SH-SY5Y (cell line): ENCODE measurements around the gene GIGYF1.

ENCODE experiments used
- GATA2 ChIP-seq: IDR thresholded peaks from 2 replicates; pipeline ENCODE4 v1.6.1; 2011; ENCODE audit warnings: mild to moderate bottlenecking, low read depth, low read length
- GATA3 ChIP-seq: IDR thresholded peaks from 2 replicates; pipeline ENCODE4 v1.6.1; 2011; ENCODE audit warnings: low read depth, mild to moderate bottlenecking, low read length, moderate library complexity

GIGYF1 gene

DNA sequence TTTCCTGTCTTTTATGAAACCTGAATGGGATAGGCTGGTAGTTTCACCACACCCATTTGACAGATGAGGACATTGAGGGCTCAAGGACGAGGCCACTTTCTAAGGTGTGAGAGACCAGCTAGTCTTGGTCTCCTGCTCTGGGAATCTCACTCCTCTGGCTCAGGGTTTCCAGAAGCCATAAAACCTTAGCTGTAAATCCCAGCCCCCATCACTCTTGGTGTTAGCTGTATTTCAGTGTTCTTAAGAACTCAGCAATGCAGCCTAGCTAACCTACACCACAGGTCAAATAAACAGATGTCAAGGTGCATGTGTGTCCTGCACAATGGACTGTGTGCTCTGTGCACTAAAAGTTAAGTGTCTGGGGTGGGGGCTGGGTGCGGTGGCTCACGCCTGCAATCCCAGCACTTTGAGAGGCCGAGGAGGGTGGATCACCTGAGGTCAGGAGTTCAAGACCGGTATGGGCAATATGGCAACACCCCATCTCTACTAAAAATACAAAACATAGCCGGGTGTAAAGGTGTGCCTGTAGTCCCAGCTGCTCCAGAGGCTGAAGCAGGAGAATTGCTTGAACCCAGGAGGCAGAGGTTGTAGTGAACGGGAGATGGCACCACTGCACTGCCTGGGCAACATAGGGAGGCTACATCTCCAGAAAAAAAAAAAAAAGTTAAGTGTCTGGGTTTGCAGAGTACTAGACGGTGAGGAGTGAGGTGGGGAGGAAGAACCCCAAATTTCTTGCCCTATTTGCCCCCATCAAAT is 25.7 kb upstream of the GIGYF1 start:
- no peak for TF ChIP-seq GATA3
- no peak for TF ChIP-seq GATA2

- TF ChIP-seq GATA3 (no peak), GATA2 (no peak)
Measured at GRCh38 chr7:100714725-100715124, 20.7 kb upstream of the GIGYF1 start.

DNA sequence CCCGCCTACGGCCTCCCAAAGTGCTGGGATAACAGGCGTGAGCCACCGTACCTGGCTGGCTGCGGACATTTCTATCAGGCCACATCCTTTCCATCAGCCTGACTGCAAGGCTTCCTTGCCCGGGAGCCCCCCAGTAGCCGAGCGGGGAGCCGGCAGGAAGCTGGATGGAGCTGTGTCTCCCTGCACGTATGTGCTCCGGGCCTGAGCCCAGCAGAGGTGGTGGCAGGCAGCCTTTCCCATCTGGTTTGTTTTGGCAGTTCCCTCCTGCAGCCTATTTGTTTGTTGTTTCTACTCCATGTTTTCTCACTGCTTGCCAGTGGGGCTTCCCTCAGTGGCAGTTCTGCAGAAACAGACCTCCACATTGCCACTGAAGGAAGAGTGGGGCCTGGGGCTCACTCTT is 17.3 kb upstream of the GIGYF1 start:
- TF ChIP-seq GATA2 (no peak), GATA3 (no peak)

DNA sequence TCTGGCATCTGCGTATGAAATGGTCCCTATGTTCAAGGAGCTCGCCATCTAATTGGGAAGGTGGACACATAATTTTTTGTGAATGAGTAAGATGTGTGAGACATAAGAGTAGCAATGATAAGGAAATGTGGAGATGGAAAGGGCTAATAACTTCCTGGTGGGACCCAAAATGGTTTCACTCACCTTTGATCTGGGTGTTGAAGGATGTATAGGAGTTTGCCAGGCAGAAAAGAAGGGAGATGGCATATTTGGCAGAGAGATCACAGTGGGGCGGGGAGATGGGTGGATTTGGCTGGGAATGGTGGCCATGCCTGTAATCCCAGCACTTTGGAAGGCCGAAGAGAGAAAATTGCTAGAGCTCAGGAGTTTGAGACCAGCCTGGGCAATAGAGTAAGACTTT is 16.4 kb upstream of the GIGYF1 start:
- TF ChIP-seq GATA3, result no peak
- TF ChIP-seq GATA2, result no peak

- TF ChIP-seq GATA2, result no peak
- TF ChIP-seq GATA3, result no peak
Measured at GRCh38 chr7:100708395-100708794, 14.3 kb upstream of the GIGYF1 start.

GRCh38 chr7:100706672-100707311 is 12.7 kb upstream of the GIGYF1 start:
- TF ChIP-seq GATA2 (no peak), GATA3 (no peak)

DNA sequence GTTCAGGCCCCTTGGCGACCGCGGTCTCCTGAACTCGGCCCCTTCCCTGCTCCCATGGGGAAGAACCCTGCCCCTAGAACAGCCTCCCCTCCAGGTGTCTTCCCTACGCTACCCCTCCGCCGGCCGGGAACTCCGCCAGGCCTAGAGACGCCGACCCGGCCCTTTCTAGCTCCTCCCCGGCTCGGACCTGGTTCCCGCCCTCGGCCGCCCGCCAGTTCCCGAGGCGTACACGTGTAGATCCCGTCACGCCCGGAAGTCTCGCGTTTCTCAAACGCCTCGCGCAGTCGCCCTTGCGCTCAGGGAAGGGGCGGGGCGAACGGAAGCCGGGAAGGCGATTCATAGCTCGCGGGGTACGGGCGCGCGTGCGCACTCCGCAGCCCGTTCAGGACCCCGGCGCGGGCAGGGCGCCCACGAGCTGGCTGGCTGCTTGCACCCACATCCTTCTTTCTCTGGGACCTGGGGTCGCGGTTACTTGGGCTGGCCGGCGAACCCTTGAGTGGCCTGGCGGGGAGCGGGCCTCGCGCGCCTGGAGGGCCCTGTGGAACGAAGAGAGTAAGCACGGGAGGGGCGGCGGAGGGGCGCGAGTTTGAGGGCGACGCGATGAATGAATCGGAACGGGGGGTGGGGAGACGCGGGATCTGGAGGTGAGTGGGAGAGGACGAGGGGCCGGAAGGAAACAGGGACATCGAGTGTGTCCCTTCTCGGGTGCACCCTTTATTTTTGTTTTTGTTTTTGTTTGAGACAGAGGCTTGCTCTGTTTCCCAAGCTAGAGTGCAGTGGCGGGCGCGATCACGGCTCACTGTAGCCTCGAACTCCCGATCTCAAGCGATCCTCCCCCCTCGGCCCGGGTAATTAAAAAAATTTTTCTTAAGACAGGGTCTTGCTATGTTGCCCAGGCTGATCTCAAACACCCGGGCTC is 12.0 kb upstream of the GIGYF1 start, which contains the start of gene POP7:
POP7 (plus strand) TSS at position 369 of the 919 bp plus-strand sequence. CDS start 710 bp downstream, outside the sequence.
- TF ChIP-seq GATA2 (no peak), GATA3 (no peak)

GRCh38 chr7:100705320-100705752 is 11.3 kb upstream of the GIGYF1 start:
- TF ChIP-seq GATA3 (no peak), GATA2 (no peak)

- TF ChIP-seq GATA2, result no peak
- no peak for TF ChIP-seq GATA3
Measured at GRCh38 chr7:100699018-100699417, 5.0 kb upstream of the GIGYF1 start.

- TF ChIP-seq GATA3 (no peak), GATA2 (no peak)
Measured at GRCh38 chr7:100696123-100696521, 2.1 kb upstream of the GIGYF1 start.

- TF ChIP-seq GATA2, result no peak
- no peak for TF ChIP-seq GATA3
Measured at GRCh38 chr7:100693312-100694097, 545 bp downstream of the GIGYF1 start.

- TF ChIP-seq GATA2 (no peak), GATA3 (no peak)
Measured at GRCh38 chr7:100692578-100692961, 1.5 kb downstream of the GIGYF1 start.

DNA sequence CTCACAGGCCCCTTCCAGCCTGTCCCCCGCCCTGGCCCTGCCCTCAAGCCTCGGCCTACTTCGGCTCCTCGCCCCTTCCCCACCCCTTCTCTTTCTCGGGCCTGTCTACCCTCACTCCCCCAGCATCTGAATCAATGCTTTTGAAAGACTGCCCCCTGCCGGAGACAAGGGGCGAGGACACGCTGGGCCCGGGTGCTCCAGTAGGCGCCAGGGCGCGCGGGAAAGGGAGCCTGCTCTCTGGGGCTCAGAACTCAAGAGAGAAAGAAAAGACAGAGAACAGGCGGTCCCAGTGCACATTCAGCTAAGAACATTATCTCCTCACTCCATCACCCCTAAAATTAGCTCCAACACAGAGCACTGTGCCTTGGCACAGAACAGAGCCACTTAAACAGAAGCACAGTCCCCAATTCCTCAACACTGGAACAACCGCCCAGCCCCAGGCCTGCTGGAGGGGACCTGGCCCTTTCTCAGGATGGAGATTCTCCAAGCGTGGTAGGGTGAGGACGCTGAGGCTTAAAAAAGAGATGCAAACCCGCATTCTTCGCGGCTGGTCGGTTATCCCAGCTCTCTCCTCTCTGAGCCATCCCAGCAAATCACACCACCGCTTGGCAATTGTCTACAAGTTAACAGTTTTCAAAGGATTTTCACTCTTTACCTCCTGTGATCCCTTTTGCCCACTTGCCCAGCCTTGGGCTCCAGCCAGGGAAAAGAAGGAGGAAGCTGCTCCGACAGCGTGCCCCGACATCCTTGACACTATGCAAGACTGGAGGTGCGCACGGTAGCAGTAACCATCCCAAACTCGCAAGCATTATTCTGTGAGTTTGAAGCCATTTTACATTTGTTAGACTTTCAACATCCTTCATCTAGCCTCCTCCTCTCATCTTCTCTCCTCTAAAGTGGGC is 2.1 kb downstream of the GIGYF1 start:
- TF ChIP-seq GATA3, result no peak
- TF ChIP-seq GATA2, result no peak
